ENCODE data around the gene ITPR1.

ITPR1 gene

DNA sequence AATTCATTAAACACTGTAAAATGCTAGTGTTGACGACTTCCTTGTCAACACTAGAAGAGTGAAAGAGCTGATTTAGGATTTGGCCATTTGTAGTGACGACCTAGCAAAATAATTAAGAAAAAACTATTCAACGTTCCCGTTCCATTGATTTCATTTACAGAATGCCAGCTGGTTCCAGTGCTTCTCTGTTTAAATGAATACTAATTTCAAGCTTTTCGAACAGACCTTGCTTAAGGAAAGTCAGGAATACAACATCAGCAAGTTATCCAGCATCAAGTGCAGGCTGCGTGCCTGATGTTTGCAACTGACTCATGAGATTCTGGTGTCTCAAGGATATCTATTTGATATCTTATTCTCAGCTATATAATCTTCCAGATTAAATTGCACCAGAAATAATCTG lies 387.7 kb downstream of the ITPR1 start:
- no peak for DNase-seq

DNA sequence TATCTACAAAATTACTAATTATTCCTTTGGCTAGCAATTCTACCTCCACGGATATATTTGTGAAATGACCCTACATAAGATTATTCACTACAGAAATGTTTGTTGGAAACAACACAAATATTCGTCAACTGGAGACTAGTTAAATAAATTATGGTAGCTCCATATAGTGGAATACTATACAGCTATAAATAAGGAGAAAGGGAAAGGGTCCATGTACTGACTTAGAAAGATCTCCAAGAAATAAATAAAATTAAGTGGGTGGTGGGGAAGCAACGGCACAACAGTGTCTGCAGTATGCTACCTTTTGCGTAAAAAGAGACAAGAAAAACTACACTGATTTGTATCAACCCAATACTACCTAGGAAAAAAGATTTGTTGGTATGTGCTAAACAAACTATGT lies 389.4 kb downstream of the ITPR1 start:
- no peak for DNase-seq

DNA sequence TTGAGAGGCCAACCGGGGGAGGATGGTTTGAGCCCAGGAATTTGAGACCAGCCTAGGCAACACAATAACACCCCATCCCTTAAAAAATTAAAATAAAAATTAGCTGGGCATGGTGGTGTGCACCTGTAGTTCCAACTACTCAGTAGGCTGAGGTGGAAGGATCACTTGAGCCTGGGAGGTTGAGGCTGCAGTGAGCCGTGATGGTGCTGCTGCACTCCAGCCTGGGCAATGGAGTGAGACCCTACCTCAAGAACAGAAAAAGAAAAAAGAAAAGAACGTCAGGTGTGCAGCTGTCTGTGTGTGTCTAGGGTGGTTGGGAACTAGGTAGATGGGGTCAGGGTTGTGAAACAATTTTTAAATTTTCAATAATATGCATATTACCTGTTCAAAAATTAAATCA lies 389.9 kb downstream of the ITPR1 start:
- no peak for DNase-seq

DNA sequence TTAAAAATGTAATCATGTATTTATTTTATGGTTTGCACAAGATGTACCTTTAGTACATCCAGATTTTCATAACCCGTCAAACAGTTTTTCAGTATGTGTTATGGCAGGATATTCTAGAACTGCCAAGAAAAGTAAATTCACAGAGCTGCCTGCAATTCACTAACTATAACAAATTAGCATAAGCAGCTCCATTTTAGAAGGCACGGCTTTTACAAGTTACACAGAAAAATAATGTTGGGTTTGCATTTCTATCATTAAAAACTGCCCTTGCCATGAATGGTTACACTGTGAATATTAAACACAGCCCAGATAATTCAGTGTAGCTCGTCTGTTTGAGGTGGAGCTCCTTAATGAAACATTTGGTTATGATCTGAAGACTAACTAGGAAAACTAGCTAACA lies 391.7 kb downstream of the ITPR1 start:
- no peak for DNase-seq

DNA sequence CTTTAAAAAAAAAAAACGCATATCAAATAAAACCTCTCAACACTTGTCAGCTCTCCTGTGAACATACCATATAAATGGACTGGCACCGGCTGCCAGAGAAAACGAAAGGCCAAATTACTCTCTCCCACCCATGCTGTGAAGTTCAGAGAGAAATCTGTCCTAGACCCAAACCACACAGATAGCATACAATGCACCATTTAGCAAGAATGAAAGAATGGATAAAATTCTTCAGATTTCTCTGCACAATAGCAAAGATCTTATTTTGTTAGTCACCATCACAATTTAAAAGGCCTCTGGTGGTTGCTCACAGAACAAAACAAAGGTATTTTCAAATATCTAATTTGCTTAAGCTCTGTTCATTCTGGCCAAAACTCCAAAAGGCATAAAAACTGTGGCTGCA lies 392.2 kb downstream of the ITPR1 start:
- no peak for DNase-seq

GRCh38 chr3:4886448-4886847 lies 393.3 kb downstream of the ITPR1 start:
- DNase-seq = no peak

GRCh38 chr3:4887177-4887576 lies 394.0 kb downstream of the ITPR1 start:
- no peak for DNase-seq

DNA sequence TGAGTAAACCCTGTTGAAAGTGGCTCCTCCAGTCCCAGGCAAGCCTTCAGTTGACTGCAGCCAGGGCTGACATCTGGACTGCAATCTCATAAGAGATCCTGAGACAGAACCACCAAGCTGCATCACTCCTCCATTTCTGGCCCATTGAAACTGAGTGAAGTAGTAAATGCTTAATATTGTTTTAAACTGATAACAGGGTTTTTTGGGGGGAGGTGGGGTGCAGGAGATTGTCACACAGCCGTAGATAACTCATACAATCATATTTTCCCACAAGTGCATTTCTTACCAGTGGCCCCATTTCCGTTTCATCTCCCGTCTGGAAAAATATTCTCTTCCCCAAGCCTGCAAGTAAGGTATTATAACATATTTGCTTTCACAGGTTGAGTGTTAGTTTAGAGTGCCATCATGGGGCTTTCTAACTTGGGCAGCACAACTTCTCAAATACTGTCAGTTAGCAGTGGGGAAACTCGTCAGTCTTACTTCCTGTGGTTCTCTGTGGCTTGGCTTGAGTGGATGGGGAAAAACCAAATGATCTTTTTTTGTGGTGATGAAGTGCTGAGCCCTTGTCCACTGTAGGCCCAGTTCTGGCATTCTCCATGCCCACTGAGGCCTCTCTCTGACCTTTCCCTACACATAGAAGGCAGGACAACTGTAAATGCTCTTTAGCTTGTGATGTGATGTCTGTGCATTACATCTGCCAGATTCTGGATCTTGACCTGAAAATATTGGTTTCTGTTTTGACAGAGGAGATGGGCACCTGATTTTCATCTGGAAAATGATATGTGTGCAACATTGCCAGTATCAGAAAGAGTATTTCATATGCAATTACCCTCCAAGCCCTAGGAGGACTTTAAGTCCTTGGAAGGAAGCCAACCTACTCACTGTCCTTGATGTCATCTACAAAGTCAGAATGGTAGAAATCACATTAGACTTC lies 396.0 kb downstream of the ITPR1 start:
- no peak for DNase-seq

GRCh38 chr3:4889896-4890295 lies 396.7 kb downstream of the ITPR1 start:
- DNase-seq = no peak

DNA sequence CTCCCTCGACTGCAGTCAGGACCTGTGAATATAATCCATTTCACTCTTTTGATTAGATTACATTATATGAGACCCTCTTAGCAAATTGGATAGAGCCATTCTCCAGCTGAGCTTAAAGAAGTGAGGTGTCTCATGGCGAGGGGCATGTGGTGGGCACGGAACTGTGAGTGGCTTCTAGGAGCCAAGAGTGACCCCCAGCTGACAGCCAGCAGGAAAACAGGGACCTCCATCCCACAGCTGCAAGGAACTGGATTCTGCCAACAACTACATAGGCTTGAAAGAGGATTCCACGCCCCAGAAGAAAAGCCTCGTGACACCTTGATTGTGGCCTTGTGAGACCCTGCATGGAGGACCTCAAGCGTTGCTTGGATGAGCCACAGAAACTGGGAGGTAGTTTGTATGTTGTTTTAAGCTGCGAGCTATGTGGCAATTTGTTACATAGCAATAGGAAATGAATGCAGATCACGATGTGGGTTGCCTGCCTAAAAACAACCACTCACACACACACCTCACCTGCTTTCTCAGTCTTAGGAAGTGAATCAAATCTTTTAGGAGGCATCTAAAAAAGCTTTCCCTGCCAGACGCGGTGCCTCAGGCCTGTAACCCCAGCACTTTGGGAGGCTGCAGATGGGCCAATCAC lies 401.9 kb downstream of the ITPR1 start:
- DNase-seq = peak; percentile 76

GRCh38 chr3:4895838-4896237 lies 402.7 kb downstream of the ITPR1 start:
- DNase-seq = no peak
